HG02642 (cell line): Measurements from ENCODE around the gene PHLDA3.
A peak's percentile ranks its signal among the peaks of the same experiment; 100 is the strongest.

Experiments used
- ATAC-seq: cut with Tn5 transposase; IDR thresholded peaks from one replicate; pipeline ENCODE4 v1.9.1; 2021; ENCODE audit warnings: mild to moderate bottlenecking; ENCODE audit not compliant: unreplicated experiment, poor library complexity

PHLDA3 gene

GRCh38 chr1:201468501-201468843, 516 bp downstream of the PHLDA3 start:
- ATAC-seq = peak; percentile 45

- no peak for ATAC-seq
These were observed 2.5 kb downstream of the PHLDA3 start for GRCh38 chr1:201466492-201466891.

- no peak for ATAC-seq
These were observed 3.2 kb downstream of the PHLDA3 start for GRCh38 chr1:201465698-201466290.

GRCh38 chr1:201463071-201463552, 5.9 kb downstream of the PHLDA3 start:
- ATAC-seq = no peak

- no peak for ATAC-seq
These were observed 7.1 kb downstream of the PHLDA3 start for GRCh38 chr1:201461645-201462441.

GRCh38 chr1:201460814-201461644, 8.0 kb downstream of the PHLDA3 start:
- no peak for ATAC-seq

- ATAC-seq = no peak
These were observed 9.2 kb downstream of the PHLDA3 start for GRCh38 chr1:201459775-201460174.

GRCh38 chr1:201459052-201459451, 9.9 kb downstream of the PHLDA3 start:
- ATAC-seq = no peak

GRCh38 chr1:201457508-201457960, 11.5 kb downstream of the PHLDA3 start:
- ATAC-seq = no peak

GRCh38 chr1:201456499-201457309, 12.3 kb downstream of the PHLDA3 start:
- no peak for ATAC-seq

- ATAC-seq = no peak
These were observed 13.9 kb downstream of the PHLDA3 start for GRCh38 chr1:201455098-201455497.

GRCh38 chr1:201454608-201455007, 14.4 kb downstream of the PHLDA3 start:
- ATAC-seq = no peak

- ATAC-seq = no peak
These were observed 16.1 kb downstream of the PHLDA3 start for GRCh38 chr1:201452866-201453265.

- ATAC-seq = no peak
These were observed 18.2 kb downstream of the PHLDA3 start for GRCh38 chr1:201450721-201451291.

- ATAC-seq = no peak
These were observed 20.0 kb downstream of the PHLDA3 start for GRCh38 chr1:201448990-201449389.

GRCh38 chr1:201447903-201448871, 20.8 kb downstream of the PHLDA3 start:
- peak; percentile 72 for ATAC-seq

GRCh38 chr1:201445310-201445709, 23.7 kb downstream of the PHLDA3 start:
- no peak for ATAC-seq

GRCh38 chr1:201444792-201445191, 24.2 kb downstream of the PHLDA3 start:
- no peak for ATAC-seq

- no peak for ATAC-seq
These were observed 25.2 kb downstream of the PHLDA3 start for GRCh38 chr1:201443747-201444146.
